ENCODE data around the gene TAF15. TPM values are rescaled to one million over a fixed set of nuclear protein-coding genes. Genes with fewer than 3 reads are reported as not detected.

The TAF15 gene
- polyA plus RNA-seq, 1 donor (not counting 4 experiments of a cell fraction or from before 2014, with no cell fraction given) = 101 TPM

- Histone ChIP-seq H3K4me1 (ENCODE audit: control insufficient read depth, extremely low read depth, insufficient read depth, low read length) (peaks cover 7% of the 10 kb centered on the region), H3K9me3 (ENCODE audit: control insufficient read depth, low read depth, low read length) (no peaks in the 10 kb centered on the region), H3K79me2 (ENCODE audit: control insufficient read depth, insufficient read depth, low read length) (no peaks in the 10 kb centered on the region), H2AFZ (ENCODE audit: control insufficient read depth, low read length) (no peak overlapping the region), H4K20me1 (ENCODE audit: control insufficient read depth, extremely low read depth, insufficient read depth, low read length) (no peaks in the 10 kb centered on the region), H3K4me2 (ENCODE audit: control insufficient read depth, extremely low read depth, insufficient read depth, low read depth, low read length) (no peak overlapping the region), H3K9ac (ENCODE audit: control insufficient read depth, extremely low read depth, insufficient read depth, low read length) (no peak overlapping the region), H3K27me3 (ENCODE audit: control insufficient read depth, extremely low read depth, insufficient read depth, low read length) (no peaks in the 10 kb centered on the region), H3K36me3 (ENCODE audit: control insufficient read depth in 2 of 2, extremely low read depth in 1 of 2, insufficient read depth in 2 of 2, low read length in 2 of 2) (no peaks in the 10 kb centered on the region), H3K27ac (ENCODE audit: control insufficient read depth, insufficient read depth, low read length) (no peak overlapping the region), H3K4me3 (ENCODE audit: control insufficient read depth in 2 of 3, extremely low read depth in 1 of 3, insufficient read depth in 2 of 3, low read depth in 1 of 3, low read length in 3 of 3) (no peak overlapping the region), H3K9me1 (ENCODE audit: control insufficient read depth, extremely low read depth, insufficient read depth, low read length) (no peaks in the 10 kb centered on the region)
- dilution Hi-C loops (cut with MboI; ENCODE audit: extremely low pct_ligation_motif_present, low sequenced_read_pairs) = no loop called here
- FAIRE-seq (no peak), DNase-seq (ENCODE audit: low read depth, low spot score) (no peak)
- TF ChIP-seq CTCF (optimal IDR thresholded peaks at IDR 0.05 in 1 of 3, IDR thresholded peaks at IDR 0.05 in 1 of 3, conservative IDR thresholded peaks at IDR 0.05 in 1 of 3; ENCODE audit: extremely low read depth in 1 of 3, insufficient read depth in 2 of 3, low read length in 3 of 3) (no peak), EZH2 (IDR thresholded peaks at IDR 0.05; ENCODE audit: low read length) (no peak)
These were observed 81.5 kb downstream of the TAF15 start for GRCh38 chr17:35890774-35891155.

GRCh38 chr17:35891269-35891668 lies 82.0 kb downstream of the TAF15 start:
- no peak overlapping the region for H3K4me3 ChIP-seq (ENCODE audit: control insufficient read depth in 2 of 3, extremely low read depth in 1 of 3, insufficient read depth in 2 of 3, low read depth in 1 of 3, low read length in 3 of 3)
- no peak for FAIRE-seq
- H3K36me3 ChIP-seq (ENCODE audit: control insufficient read depth in 2 of 2, extremely low read depth in 1 of 2, insufficient read depth in 2 of 2, low read length in 2 of 2) = no peaks in the 10 kb centered on the region
- H3K27ac ChIP-seq (ENCODE audit: control insufficient read depth, insufficient read depth, low read length) = no peak overlapping the region
- no peak for DNase-seq (ENCODE audit: low read depth, low spot score)
- H3K9ac ChIP-seq (ENCODE audit: control insufficient read depth, extremely low read depth, insufficient read depth, low read length) = no peak overlapping the region
- H3K27me3 ChIP-seq (ENCODE audit: control insufficient read depth, extremely low read depth, insufficient read depth, low read length) = no peaks in the 10 kb centered on the region
- H3K4me2 ChIP-seq (ENCODE audit: control insufficient read depth, extremely low read depth, insufficient read depth, low read depth, low read length) = no peak overlapping the region
- H3K9me1 ChIP-seq (ENCODE audit: control insufficient read depth, extremely low read depth, insufficient read depth, low read length) = no peaks in the 10 kb centered on the region
- H2AFZ ChIP-seq (ENCODE audit: control insufficient read depth, low read length) = no peak overlapping the region
- peaks cover 7% of the 10 kb centered on the region for H3K4me1 ChIP-seq (ENCODE audit: control insufficient read depth, extremely low read depth, insufficient read depth, low read length)
- dilution Hi-C loops (cut with MboI; ENCODE audit: extremely low pct_ligation_motif_present, low sequenced_read_pairs) = no loop called here
- no peaks in the 10 kb centered on the region for H3K9me3 ChIP-seq (ENCODE audit: control insufficient read depth, low read depth, low read length)
- H3K79me2 ChIP-seq (ENCODE audit: control insufficient read depth, insufficient read depth, low read length) = no peaks in the 10 kb centered on the region
- H4K20me1 ChIP-seq (ENCODE audit: control insufficient read depth, extremely low read depth, insufficient read depth, low read length) = no peaks in the 10 kb centered on the region
- no peak for TF ChIP-seq EZH2 (IDR thresholded peaks at IDR 0.05; ENCODE audit: low read length)
- no peak for TF ChIP-seq CTCF (optimal IDR thresholded peaks at IDR 0.05 in 1 of 3, IDR thresholded peaks at IDR 0.05 in 1 of 3, conservative IDR thresholded peaks at IDR 0.05 in 1 of 3; ENCODE audit: extremely low read depth in 1 of 3, insufficient read depth in 2 of 3, low read length in 3 of 3)

Data from keratinocyte (primary cell).